ENCODE measurements around the gene PPM1B.

DNA sequence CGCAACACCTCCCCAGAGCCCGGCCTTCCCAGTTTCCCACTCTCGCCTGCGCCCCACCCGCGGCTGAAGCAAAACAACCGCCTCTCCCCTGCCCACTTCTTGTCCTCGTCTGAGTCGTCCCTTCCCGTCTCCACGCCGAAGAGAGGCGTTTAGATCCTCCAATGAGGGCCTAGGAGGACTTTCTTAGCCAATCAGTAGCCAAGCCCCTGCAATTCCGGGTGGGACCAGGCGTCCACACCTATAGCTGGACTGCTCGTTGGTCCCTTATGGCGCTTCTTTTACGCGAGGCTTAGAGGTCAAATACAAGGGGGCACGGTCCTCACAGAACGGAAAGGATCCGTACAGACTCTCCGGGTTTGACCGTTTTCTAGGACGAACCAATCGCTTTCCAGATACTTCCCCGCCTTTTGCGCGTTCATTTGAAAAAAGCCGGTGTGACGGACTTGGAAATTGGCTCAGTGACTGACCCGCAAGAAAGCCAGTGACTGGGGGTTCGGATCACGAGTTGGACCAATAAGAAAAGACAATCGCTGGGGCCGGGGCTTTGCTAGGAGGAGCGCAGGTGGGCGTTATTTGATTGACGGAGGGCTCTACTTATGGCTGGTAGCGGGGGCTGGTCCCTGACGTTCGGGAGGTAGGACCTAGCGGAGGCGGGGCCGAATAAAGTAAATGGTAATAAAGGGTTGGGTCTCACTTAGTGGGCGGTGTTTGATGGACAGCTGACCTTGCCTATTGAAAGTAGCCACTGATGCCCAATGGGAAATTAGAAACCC lies 581 bp upstream of the PPM1B start:
- TF ChIP-seq, protein P1, sequence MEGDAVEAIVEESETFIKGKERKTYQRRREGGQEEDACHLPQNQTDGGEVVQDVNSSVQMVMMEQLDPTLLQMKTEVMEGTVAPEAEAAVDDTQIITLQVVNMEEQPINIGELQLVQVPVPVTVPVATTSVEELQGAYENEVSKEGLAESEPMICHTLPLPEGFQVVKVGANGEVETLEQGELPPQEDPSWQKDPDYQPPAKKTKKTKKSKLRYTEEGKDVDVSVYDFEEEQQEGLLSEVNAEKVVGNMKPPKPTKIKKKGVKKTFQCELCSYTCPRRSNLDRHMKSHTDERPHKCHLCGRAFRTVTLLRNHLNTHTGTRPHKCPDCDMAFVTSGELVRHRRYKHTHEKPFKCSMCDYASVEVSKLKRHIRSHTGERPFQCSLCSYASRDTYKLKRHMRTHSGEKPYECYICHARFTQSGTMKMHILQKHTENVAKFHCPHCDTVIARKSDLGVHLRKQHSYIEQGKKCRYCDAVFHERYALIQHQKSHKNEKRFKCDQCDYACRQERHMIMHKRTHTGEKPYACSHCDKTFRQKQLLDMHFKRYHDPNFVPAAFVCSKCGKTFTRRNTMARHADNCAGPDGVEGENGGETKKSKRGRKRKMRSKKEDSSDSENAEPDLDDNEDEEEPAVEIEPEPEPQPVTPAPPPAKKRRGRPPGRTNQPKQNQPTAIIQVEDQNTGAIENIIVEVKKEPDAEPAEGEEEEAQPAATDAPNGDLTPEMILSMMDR (IDR thresholded peaks at IDR 0.05): peak in 2 of 5 experiments; percentile 42 to 43
- TF ChIP-seq POLR2A (IDR thresholded peaks at IDR 0.05) (peak; percentile 42 to 68), EP300 (IDR thresholded peaks at IDR 0.05) (peak; percentile 28 to 94)
